Measurements from ENCODE around the gene GPC6. TPM values are rescaled to one million over a fixed set of nuclear protein-coding genes. Genes with fewer than 3 reads are reported as not detected.

GPC6 gene
- total RNA-seq, 1 experiment from 2014 or later: 1.6 TPM

DNA sequence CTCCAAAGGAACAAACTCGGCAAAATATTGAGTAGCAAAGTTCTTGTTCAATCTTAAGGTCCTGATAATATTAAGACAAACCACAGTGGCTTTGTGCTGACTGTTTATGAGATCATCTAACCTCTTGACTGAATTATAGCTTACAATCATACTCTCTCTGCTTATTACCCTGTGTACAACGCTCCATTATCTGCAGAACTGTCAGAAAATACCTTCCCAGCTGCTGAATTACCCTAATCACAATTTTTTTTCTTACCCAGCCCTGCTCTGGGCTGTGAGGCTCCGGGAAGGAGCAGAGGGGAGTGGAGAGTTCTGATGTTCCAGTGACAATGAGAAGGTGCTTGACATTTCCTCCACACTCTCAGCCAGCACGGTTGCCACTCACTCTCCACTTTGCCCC is 1188.1 kb downstream of the GPC6 start:
- Histone ChIP-seq H3K4me3 (no peak overlapping the region), H3K27me3 (replicated peaks) (no peaks in the 10 kb centered on the region), H3K4me1 (replicated peaks) (no peaks in the 10 kb centered on the region), H3K36me3 (no peaks in the 10 kb centered on the region), H3K27ac (no peak overlapping the region), H3K9me3 (replicated peaks) (no peaks in the 10 kb centered on the region)
- no peak for DNase-seq (ENCODE audit: low read depth in 1 of 2, low spot score in 2 of 2)

DNA sequence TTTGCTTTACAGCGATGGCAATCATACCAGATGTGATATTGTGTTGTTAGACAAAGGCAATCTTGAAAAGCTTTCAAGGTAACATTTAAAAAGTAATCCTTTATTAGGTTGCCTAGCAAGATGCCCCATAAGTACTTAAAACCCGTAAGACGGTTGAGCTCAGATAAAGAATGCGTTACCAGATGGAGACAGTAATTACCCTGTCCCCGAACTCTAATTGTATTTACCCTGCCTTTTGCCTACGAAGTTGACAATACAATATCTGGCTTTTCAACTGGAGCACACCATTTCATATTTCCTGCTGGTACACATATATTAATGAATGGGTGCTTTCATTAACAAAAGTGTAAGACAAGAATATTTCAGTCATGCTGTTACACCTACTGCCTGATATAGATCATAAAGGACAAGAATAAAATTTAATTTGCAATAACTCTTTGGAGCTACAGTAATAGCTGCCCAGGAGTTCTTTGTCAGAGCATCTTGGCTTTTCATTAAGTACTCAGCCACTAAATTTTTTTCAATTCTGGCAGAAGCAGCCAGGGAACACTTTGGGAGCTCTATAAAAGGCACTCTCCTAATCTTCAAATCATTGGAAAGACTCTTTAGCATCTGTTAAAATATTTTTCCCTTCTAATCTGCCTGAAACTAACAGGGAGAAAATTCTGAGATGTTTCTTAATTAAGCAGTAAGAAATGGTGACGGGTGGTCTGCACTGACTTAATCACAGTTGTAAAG is 1189.1 kb downstream of the GPC6 start:
- Histone ChIP-seq H3K27ac (no peak overlapping the region), H3K27me3 (replicated peaks) (no peaks in the 10 kb centered on the region), H3K36me3 (no peaks in the 10 kb centered on the region), H3K4me3 (no peak overlapping the region), H3K9me3 (replicated peaks) (no peaks in the 10 kb centered on the region), H3K4me1 (replicated peaks) (no peaks in the 10 kb centered on the region)
- DNase-seq (ENCODE audit: low read depth in 1 of 2, low spot score in 2 of 2): no peak

DNA sequence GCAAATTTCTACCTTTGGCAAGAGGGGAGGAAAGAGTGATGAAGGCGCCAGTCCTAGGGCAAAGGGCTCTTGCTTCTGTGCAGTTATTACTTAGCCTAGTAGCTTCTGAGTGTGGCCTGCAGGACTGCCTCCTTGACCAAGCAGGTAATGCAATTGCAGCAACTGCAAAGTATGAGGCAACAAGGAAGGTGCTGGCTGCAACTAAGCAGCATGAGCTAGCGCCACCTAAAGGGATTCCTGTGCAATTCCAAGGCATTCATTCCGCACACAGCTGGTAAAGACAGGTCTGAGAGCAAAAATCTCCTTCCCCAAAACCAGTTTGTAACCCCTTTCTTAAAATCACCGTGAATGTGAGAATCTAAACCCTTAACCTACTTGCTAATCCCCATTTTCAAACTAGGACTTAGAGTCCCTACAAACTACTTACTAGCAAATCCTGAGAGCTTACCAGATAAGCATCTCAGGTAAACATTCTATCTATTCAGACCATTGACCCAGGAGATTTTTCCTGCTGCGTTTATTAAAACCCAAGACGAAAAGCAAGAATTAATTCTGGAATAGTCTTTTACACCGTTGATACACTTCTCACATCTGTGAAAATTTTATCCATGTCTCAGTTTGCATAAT is 1190.0 kb downstream of the GPC6 start:
- H3K9me3 ChIP-seq (replicated peaks): no peaks in the 10 kb centered on the region
- H3K4me3 ChIP-seq: no peak overlapping the region
- no peak overlapping the region for H3K27ac ChIP-seq
- H3K36me3 ChIP-seq: no peaks in the 10 kb centered on the region
- no peak for DNase-seq (ENCODE audit: low read depth in 1 of 2, low spot score in 2 of 2)
- no peaks in the 10 kb centered on the region for H3K27me3 ChIP-seq (replicated peaks)
- no peaks in the 10 kb centered on the region for H3K4me1 ChIP-seq (replicated peaks)

DNA sequence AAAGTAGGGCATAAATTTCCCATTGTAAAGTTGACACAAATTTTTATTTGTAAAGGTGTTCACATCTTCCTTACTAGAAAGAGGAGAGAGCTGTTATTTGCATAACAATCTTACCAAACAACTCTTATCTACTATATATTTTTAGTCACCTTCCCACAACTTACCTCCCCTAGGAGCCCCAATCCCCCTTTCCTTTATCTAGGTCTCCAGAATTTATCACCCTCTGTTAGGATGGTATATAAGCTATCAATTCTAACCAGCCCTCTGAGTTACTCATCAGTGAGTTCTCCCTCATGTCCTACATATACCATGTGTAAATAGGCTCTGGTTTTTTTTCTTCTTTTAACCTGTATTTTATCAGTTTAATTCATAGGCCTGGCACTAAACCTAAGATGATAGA is 1190.7 kb downstream of the GPC6 start:
- H3K4me1 ChIP-seq (replicated peaks): no peaks in the 10 kb centered on the region
- H3K4me3 ChIP-seq: no peak overlapping the region
- no peaks in the 10 kb centered on the region for H3K27me3 ChIP-seq (replicated peaks)
- no peak for DNase-seq (ENCODE audit: low read depth in 1 of 2, low spot score in 2 of 2)
- H3K36me3 ChIP-seq: no peaks in the 10 kb centered on the region
- H3K9me3 ChIP-seq (replicated peaks): no peaks in the 10 kb centered on the region
- no peak overlapping the region for H3K27ac ChIP-seq

DNA sequence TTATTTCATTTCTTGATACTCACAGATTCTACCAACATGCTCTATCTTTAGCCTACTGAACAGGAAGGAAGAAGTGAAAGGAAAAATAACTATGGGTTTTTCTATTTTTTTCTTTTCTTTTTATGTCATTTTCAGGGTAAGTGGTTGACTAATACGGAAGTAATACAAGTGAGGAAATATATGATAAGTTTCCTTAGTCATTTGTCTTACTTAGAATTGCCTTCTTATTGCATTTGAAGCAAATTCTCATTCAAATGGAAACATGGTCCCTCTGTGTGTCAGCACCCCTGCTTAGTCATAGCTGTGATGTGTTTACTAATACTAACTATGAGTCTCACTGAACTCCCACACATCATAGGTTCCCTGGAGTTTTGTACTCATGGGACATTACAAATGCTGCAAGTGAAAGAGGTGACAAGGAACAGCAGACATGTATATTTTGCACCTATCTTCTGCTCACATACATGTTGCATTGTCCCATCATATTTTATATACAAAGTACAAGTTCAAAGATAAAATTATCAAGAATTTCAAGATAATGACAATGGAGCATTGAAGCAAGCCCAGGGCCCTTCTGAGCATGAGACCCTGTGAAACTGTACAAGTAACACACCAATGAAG is 1192.8 kb downstream of the GPC6 start:
- no peaks in the 10 kb centered on the region for H3K9me3 ChIP-seq (replicated peaks)
- DNase-seq (ENCODE audit: low read depth in 1 of 2, low spot score in 2 of 2): no peak
- no peaks in the 10 kb centered on the region for H3K36me3 ChIP-seq
- no peak overlapping the region for H3K4me3 ChIP-seq
- H3K4me1 ChIP-seq (replicated peaks): no peaks in the 10 kb centered on the region
- H3K27ac ChIP-seq: no peak overlapping the region
- no peaks in the 10 kb centered on the region for H3K27me3 ChIP-seq (replicated peaks)

DNA sequence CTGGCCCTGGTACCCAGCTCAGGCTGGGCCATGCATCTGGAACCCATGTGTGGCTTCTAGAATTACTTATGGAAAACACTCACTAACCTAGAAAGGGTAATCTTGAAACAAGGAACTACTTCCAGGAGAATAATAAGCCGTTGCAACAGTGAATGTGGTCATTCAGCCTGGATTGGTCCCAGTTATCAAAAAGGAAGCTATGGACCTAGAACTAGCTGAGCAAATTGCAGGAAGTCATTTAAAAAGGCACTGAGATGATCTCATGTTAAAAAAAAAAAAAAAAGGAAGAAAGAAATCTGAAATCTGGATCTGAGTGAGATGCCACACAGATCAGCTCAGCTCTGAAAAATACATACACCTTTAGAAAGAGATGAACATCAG is 1193.3 kb downstream of the GPC6 start:
- Histone ChIP-seq H3K4me3 (no peak overlapping the region), H3K9me3 (replicated peaks) (no peaks in the 10 kb centered on the region), H3K27me3 (replicated peaks) (no peaks in the 10 kb centered on the region), H3K36me3 (no peaks in the 10 kb centered on the region), H3K4me1 (replicated peaks) (no peaks in the 10 kb centered on the region), H3K27ac (no peak overlapping the region)
- DNase-seq (ENCODE audit: low read depth in 1 of 2, low spot score in 2 of 2): no peak

DNA sequence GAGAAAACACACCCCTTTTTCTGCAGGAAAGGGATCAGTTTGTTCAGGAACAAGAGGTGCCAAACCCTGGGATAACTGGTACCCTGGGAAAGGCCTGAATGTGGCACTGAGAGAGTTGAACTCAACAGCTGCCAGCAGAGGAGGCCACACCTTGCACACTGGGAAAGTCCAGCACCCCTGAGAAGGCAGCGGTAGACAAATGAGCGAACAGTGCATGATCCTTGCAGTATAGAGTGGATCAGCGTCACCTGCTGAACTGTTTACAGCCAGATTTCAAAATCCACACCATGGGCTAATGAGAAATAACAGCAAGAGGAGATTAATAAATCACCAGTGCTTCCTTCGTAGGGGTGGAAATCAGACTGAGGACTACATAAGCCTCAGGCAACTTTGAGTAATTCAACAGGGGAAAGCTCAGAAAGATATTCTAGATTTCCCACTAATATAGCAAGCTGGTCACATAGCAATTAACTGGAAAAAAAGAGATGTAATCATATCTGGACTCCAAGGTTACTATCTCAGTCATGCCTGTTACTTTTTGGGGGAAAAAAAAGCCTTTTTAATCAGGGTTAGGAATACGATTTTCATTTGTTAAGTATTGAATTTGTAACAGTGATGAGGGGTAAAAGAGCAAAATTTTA is 1200.8 kb downstream of the GPC6 start:
- DNase-seq (ENCODE audit: low read depth in 1 of 2, low spot score in 2 of 2): no peak
- H3K27me3 ChIP-seq (replicated peaks): no peaks in the 10 kb centered on the region
- no peak overlapping the region for H3K4me3 ChIP-seq
- H3K27ac ChIP-seq: no peak overlapping the region
- H3K9me3 ChIP-seq (replicated peaks): no peaks in the 10 kb centered on the region
- no peaks in the 10 kb centered on the region for H3K36me3 ChIP-seq
- H3K4me1 ChIP-seq (replicated peaks): no peaks in the 10 kb centered on the region

DNA sequence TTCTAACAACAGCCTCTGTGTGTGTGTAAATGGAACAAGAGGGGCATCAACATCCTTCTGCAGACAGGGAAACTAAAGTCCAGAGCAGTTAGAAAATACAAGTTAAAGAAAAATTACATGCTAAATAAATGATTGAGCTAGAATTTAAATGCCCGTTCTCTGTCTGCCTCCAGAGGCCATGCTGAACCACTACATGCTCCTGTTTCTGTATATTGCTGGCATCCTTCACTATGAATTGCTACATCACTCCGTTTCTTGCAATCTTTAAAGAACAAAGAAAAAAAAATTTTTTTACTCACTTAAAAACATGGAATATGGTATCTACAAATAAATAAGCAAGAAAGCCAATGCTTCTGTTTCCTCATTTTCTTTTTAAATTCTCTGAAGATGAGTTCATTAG is 1205.0 kb downstream of the GPC6 start:
- Histone ChIP-seq H3K27me3 (replicated peaks) (no peaks in the 10 kb centered on the region), H3K4me1 (replicated peaks) (no peaks in the 10 kb centered on the region), H3K27ac (no peak overlapping the region), H3K9me3 (replicated peaks) (no peaks in the 10 kb centered on the region), H3K36me3 (no peaks in the 10 kb centered on the region), H3K4me3 (no peak overlapping the region)
- DNase-seq (ENCODE audit: low read depth in 1 of 2, low spot score in 2 of 2): no peak

DNA sequence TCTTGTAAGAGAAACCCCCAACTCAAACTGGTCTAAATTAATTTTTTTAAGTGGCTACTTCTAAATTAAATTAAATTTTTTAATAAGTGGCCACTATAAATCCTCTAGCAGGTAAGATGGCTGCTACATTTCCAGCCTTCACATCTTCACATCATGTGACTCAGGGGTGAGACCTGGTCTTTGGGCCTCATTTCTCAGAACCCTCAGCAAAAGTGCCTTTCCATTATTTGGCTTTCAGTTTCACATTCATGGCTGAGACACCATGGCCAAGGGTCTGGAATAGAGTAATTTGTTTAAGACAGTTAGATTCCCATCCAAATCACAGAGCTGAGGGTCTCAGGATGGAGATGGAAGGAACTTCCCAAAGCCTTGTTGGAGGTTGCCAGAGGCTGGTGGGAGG is 1205.4 kb downstream of the GPC6 start:
- no peaks in the 10 kb centered on the region for H3K36me3 ChIP-seq
- no peaks in the 10 kb centered on the region for H3K4me1 ChIP-seq (replicated peaks)
- no peaks in the 10 kb centered on the region for H3K27me3 ChIP-seq (replicated peaks)
- H3K4me3 ChIP-seq: no peak overlapping the region
- no peak for DNase-seq (ENCODE audit: low read depth in 1 of 2, low spot score in 2 of 2)
- no peak overlapping the region for H3K27ac ChIP-seq
- no peaks in the 10 kb centered on the region for H3K9me3 ChIP-seq (replicated peaks)

DNA sequence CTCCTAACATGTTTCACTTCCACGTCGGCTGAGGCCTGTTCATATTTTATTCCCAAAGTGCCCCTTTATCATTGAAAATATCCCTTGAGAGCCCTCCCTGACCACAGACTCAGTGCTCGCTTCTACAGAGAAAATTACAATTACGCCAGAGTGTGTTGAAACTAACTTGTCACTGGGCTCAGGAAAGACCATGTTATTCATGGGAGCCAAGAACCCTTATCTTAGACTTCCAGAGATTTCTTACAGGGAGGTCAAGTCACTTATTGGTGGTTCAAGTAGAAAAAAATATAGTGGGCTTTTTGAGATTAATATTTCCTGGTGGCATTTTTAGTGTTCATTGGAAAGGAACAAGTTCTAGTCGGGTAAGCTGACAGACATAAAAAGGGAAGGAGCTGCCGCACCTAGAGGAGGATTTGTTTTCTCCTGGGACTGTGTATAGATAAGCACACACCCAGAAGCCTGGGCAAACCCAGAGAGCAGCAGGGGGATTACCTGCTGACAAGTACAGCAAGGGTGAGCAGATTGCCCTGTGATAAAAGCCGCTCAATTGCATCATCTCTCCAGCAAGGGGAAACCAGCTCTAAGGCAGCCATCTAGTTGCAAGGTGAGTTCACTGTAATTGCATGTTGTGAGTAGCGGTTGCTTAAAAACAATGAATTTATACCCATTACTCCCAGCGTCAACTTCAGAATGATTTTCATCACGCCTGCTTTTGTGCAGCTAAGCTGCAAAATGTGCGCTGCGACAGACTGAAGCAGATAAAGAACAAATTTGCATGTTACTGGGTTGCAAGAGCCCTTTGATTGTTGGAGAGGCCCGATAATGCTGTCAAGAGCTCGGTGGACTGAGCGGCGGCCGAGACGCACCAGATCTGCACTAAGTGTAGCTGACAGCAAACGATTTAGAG is 1206.7 kb downstream of the GPC6 start:
- Histone ChIP-seq H3K4me1 (replicated peaks) (no peaks in the 10 kb centered on the region), H3K36me3 (no peaks in the 10 kb centered on the region), H3K9me3 (replicated peaks) (no peaks in the 10 kb centered on the region), H3K4me3 (no peak overlapping the region), H3K27me3 (replicated peaks) (no peaks in the 10 kb centered on the region), H3K27ac (no peak overlapping the region)
- no peak for DNase-seq (ENCODE audit: low read depth in 1 of 2, low spot score in 2 of 2)

DNA sequence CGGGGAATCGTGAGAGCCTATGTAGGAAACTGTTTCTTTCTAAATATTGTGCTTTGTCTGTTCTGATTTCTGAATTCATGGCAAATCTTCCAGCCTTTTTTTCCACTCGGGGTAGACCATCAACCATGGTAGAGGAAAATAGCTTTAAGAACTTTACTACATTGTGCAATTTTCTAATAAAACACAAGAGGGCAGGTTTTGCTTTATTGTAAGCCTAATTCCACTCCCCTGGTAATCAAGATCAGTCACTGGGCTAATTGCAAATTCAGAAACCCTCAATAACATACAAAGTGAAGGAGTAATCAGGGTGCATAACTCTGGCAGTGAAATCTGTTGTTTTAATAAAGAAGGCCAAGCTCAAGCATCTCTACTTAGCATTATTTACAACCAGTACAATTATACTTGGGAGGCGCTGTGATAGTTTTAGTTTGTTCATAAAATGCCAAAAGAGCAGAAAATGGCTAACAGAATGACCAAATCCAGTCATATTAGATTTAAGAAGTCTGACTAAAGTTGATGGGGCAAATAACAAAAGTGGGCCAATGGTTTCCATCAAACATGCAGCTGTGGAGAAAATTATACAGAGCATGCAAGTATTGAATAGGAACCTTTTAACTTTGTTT is 1209.1 kb downstream of the GPC6 start:
- Histone ChIP-seq H3K27ac (no peak overlapping the region), H3K9me3 (replicated peaks) (no peaks in the 10 kb centered on the region), H3K27me3 (replicated peaks) (no peaks in the 10 kb centered on the region), H3K36me3 (no peaks in the 10 kb centered on the region), H3K4me1 (replicated peaks) (no peaks in the 10 kb centered on the region), H3K4me3 (no peak overlapping the region)
- peak in 1 of 2 experiments; percentile 3 for DNase-seq (ENCODE audit: low read depth in 1 of 2, low spot score in 2 of 2)

DNA sequence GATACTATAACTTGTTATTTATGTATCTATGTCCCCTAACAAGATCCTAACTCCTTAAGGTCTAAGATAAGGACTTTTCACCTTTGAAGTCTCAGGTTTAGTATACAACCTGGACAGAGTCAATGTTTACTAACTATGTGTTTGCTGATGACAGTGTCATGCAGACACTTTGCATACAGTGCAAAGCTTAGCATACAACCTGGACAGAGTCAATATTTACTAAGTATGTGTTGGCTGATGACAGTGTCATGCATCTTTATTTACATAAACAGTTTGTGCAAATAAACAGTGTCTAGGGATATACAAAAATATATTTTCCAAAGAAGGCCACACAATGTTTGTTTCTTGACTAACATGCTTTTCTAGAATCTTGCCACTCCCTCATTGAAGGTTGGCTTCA is 1218.2 kb downstream of the GPC6 start:
- no peaks in the 10 kb centered on the region for H3K9me3 ChIP-seq (replicated peaks)
- H3K4me3 ChIP-seq: no peak overlapping the region
- H3K27ac ChIP-seq: no peak overlapping the region
- H3K27me3 ChIP-seq (replicated peaks): 0 out of 2 replicates have a peak, but pooled peaks cover 3% of the 10 kb centered on the region
- DNase-seq (ENCODE audit: low read depth in 1 of 2, low spot score in 2 of 2): no peak
- no peaks in the 10 kb centered on the region for H3K36me3 ChIP-seq
- no peaks in the 10 kb centered on the region for H3K4me1 ChIP-seq (replicated peaks)

DNA sequence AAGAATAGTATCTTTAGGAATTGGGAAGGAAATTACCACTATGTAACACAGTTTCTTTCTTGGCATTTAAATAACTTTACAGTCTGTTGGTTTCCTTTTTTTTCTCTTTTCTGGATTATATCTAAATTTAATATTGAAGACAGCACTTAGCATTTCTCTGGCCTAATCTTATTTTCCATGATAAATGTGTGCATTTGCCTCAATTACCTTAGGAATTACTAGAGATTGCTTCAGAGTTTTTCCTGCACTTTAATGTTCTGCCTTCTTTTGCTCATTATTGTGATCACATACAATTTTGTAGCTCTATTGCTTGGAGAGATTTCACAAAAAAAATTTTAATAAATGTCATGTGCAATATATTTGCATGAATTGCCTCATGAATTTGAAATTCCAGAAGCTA is 1227.7 kb downstream of the GPC6 start:
- no peak for DNase-seq (ENCODE audit: low read depth in 1 of 2, low spot score in 2 of 2)
- H3K27me3 ChIP-seq (replicated peaks): no peaks in the 10 kb centered on the region
- H3K4me1 ChIP-seq (replicated peaks): no peaks in the 10 kb centered on the region
- H3K36me3 ChIP-seq: no peaks in the 10 kb centered on the region
- no peak overlapping the region for H3K4me3 ChIP-seq
- no peak overlapping the region for H3K27ac ChIP-seq
- no peaks in the 10 kb centered on the region for H3K9me3 ChIP-seq (replicated peaks)

Data from SJSA1 (cell line).